ENCODE measurements around the gene ARMC12.
"Not testable (repeated sequence)": the region's sequence is repeated elsewhere in the genome, so short reads cannot be mapped to it uniquely, and the experiment has no call there.

The ARMC12 gene

GRCh38 chr6:35690484-35690883 lies 46.3 kb upstream of the ARMC12 start:
- H3K4me1 ChIP-seq (ENCODE audit: insufficient read depth, low read length, severe bottlenecking): peaks cover 24% of the 10 kb centered on the region
- no peak overlapping the region for H3K27ac ChIP-seq (ENCODE audit: low read depth, low read length, poor library complexity, severe bottlenecking)
- peaks cover 27% of the 10 kb centered on the region for H3K79me2 ChIP-seq (ENCODE audit: insufficient read depth, low read length)
- H3K27me3 ChIP-seq (ENCODE audit: insufficient read depth, low read length): no peaks in the 10 kb centered on the region
- TF ChIP-seq EZH2 (IDR thresholded peaks at IDR 0.05; ENCODE audit: borderline replicate concordance, low read length): no peak
- no peaks in the 10 kb centered on the region for H4K20me1 ChIP-seq (ENCODE audit: insufficient read depth, low read length)
- no peaks in the 10 kb centered on the region for H3K36me3 ChIP-seq (ENCODE audit: insufficient read depth, low read length)
- H3F3A ChIP-seq (ENCODE audit: insufficient read depth, low read length): no peaks in the 10 kb centered on the region
- H3K4me2 ChIP-seq (ENCODE audit: low read length): no peak overlapping the region
- H2AFZ ChIP-seq (ENCODE audit: low read length): no peak overlapping the region
- no peaks in the 10 kb centered on the region for H3K9me2 ChIP-seq (ENCODE audit: low read depth, low read length)
- H3K9ac ChIP-seq (ENCODE audit: low read length): no peak overlapping the region
- no peaks in the 10 kb centered on the region for H3K9me3 ChIP-seq (ENCODE audit: low read length)
- H3K4me3 ChIP-seq (ENCODE audit: low read depth, low read length, poor library complexity, severe bottlenecking): no peak overlapping the region

GRCh38 chr6:35691027-35691824 lies 45.6 kb upstream of the ARMC12 start:
- Histone ChIP-seq H3K36me3 (ENCODE audit: insufficient read depth, low read length) (no peaks in the 10 kb centered on the region), H3K27ac (ENCODE audit: low read depth, low read length, poor library complexity, severe bottlenecking) (peak overlapping the region; percentile 24), H3K9me3 (ENCODE audit: low read length) (no peaks in the 10 kb centered on the region), H3K4me1 (ENCODE audit: insufficient read depth, low read length, severe bottlenecking) (peaks cover 18% of the 10 kb centered on the region), H3K9me2 (ENCODE audit: low read depth, low read length) (no peaks in the 10 kb centered on the region), H3K4me2 (ENCODE audit: low read length) (no peak overlapping the region), H3F3A (ENCODE audit: insufficient read depth, low read length) (no peaks in the 10 kb centered on the region), H3K9ac (ENCODE audit: low read length) (no peak overlapping the region), H3K27me3 (ENCODE audit: insufficient read depth, low read length) (no peaks in the 10 kb centered on the region), H2AFZ (ENCODE audit: low read length) (peak overlapping the region; percentile 51; the same call in 1 of the 2 replicates), H3K79me2 (ENCODE audit: insufficient read depth, low read length) (peaks cover 20% of the 10 kb centered on the region), H4K20me1 (ENCODE audit: insufficient read depth, low read length) (no peaks in the 10 kb centered on the region), H3K4me3 (ENCODE audit: low read depth, low read length, poor library complexity, severe bottlenecking) (no peak overlapping the region)
- TF ChIP-seq EZH2 (IDR thresholded peaks at IDR 0.05; ENCODE audit: borderline replicate concordance, low read length) (no peak), CTCF (IDR thresholded peaks at IDR 0.05; ENCODE audit: low read length) (no peak)

- no peaks in the 10 kb centered on the region for H4K20me1 ChIP-seq (ENCODE audit: insufficient read depth, low read length)
- no peaks in the 10 kb centered on the region for H3K79me2 ChIP-seq (ENCODE audit: insufficient read depth, low read length)
- no peaks in the 10 kb centered on the region for H3K36me3 ChIP-seq (ENCODE audit: insufficient read depth, low read length)
- no peak overlapping the region for H3K4me2 ChIP-seq (ENCODE audit: low read length)
- no peak overlapping the region for H3K9ac ChIP-seq (ENCODE audit: low read length)
- H2AFZ ChIP-seq (ENCODE audit: low read length): no peak overlapping the region
- H3F3A ChIP-seq (ENCODE audit: insufficient read depth, low read length): no peaks in the 10 kb centered on the region; the same call in 1 of the 2 replicates
- peaks cover 12% of the 10 kb centered on the region for H3K4me1 ChIP-seq (ENCODE audit: insufficient read depth, low read length, severe bottlenecking)
- no peaks in the 10 kb centered on the region for H3K27me3 ChIP-seq (ENCODE audit: insufficient read depth, low read length)
- TF ChIP-seq EZH2 (IDR thresholded peaks at IDR 0.05; ENCODE audit: borderline replicate concordance, low read length) (no peak), CTCF (IDR thresholded peaks at IDR 0.05; ENCODE audit: low read length) (no peak)
- no peaks in the 10 kb centered on the region for H3K9me3 ChIP-seq (ENCODE audit: low read length)
- no peaks in the 10 kb centered on the region for H3K9me2 ChIP-seq (ENCODE audit: low read depth, low read length)
- no peak overlapping the region for H3K4me3 ChIP-seq (ENCODE audit: low read depth, low read length, poor library complexity, severe bottlenecking)
- H3K27ac ChIP-seq (ENCODE audit: low read depth, low read length, poor library complexity, severe bottlenecking): no peak overlapping the region
Observed at GRCh38 chr6:35694462-35694861, 42.4 kb upstream of the ARMC12 start.

- not testable (repeated sequence) for H3K27me3 ChIP-seq (ENCODE audit: insufficient read depth, low read length); H3F3A ChIP-seq (ENCODE audit: insufficient read depth, low read length); H4K20me1 ChIP-seq (ENCODE audit: insufficient read depth, low read length); H3K9ac ChIP-seq (ENCODE audit: low read length); H3K4me2 ChIP-seq (ENCODE audit: low read length); H3K4me1 ChIP-seq (ENCODE audit: insufficient read depth, low read length, severe bottlenecking); H3K4me3 ChIP-seq (ENCODE audit: low read depth, low read length, poor library complexity, severe bottlenecking); H2AFZ ChIP-seq (ENCODE audit: low read length); H3K27ac ChIP-seq (ENCODE audit: low read depth, low read length, poor library complexity, severe bottlenecking); H3K9me2 ChIP-seq (ENCODE audit: low read depth, low read length); H3K9me3 ChIP-seq (ENCODE audit: low read length); H3K79me2 ChIP-seq (ENCODE audit: insufficient read depth, low read length); H3K36me3 ChIP-seq (ENCODE audit: insufficient read depth, low read length)
Observed at GRCh38 chr6:35698430-35698829, 38.4 kb upstream of the ARMC12 start.
